ENCODE data around the gene CWH43. TPM values are rescaled to one million over a fixed set of nuclear protein-coding genes. Genes with fewer than 3 reads are reported as not detected.
"Not testable (repeated sequence)": the region's sequence is repeated elsewhere in the genome, so short reads cannot be mapped to it uniquely, and the experiment has no call there.

CWH43 gene
- total and polyA plus RNA-seq, 9 donors, result 0.18 to 0.64 TPM; not detected in 7

- Histone ChIP-seq H3K27ac (ENCODE audit: low read length) (no peak overlapping the region), H3K4me1 (ENCODE audit: control insufficient read depth, insufficient read depth, low read length) (no peaks in the 10 kb centered on the region), H3K4me3 (ENCODE audit: low read length) (no peak overlapping the region), H3K9me3 (replicated peaks; ENCODE audit: control insufficient read depth, low read depth, low read length) (peaks cover 2% of the 10 kb centered on the region), H3K36me3 (ENCODE audit: control insufficient read depth, insufficient read depth, low read length) (no peaks in the 10 kb centered on the region), H3K27me3 (ENCODE audit: control insufficient read depth, insufficient read depth, low read length) (no peaks in the 10 kb centered on the region)
- no peak for DNase-seq
- WGBS (ENCODE audit: insufficient coverage), result 80% methylated on average over 1 of the region's 6 CpGs
Measured at GRCh38 chr4:48998440-48998839, 12.4 kb downstream of the CWH43 start.

- H3K36me3 ChIP-seq (ENCODE audit: control insufficient read depth, insufficient read depth, low read length), result no peaks in the 10 kb centered on the region
- no peaks in the 10 kb centered on the region for H3K4me1 ChIP-seq (ENCODE audit: control insufficient read depth, insufficient read depth, low read length)
- H3K27ac ChIP-seq (ENCODE audit: low read length), result no peak overlapping the region
- H3K9me3 ChIP-seq (replicated peaks; ENCODE audit: control insufficient read depth, low read depth, low read length), result peaks cover 2% of the 10 kb centered on the region
- H3K4me3 ChIP-seq (ENCODE audit: low read length), result no peak overlapping the region
- no peaks in the 10 kb centered on the region for H3K27me3 ChIP-seq (ENCODE audit: control insufficient read depth, insufficient read depth, low read length)
- DNase-seq, result no peak
Measured at GRCh38 chr4:49000806-49001205, 14.7 kb downstream of the CWH43 start.

GRCh38 chr4:49002931-49003330 is 16.9 kb downstream of the CWH43 start:
- DNase-seq, result no peak
- no peaks in the 10 kb centered on the region for H3K36me3 ChIP-seq (ENCODE audit: control insufficient read depth, insufficient read depth, low read length)
- H3K4me3 ChIP-seq (ENCODE audit: low read length), result no peak overlapping the region
- H3K4me1 ChIP-seq (ENCODE audit: control insufficient read depth, insufficient read depth, low read length), result no peaks in the 10 kb centered on the region
- H3K27ac ChIP-seq (ENCODE audit: low read length), result no peak overlapping the region
- no peaks in the 10 kb centered on the region for H3K27me3 ChIP-seq (ENCODE audit: control insufficient read depth, insufficient read depth, low read length)
- peaks cover 2% of the 10 kb centered on the region for H3K9me3 ChIP-seq (replicated peaks; ENCODE audit: control insufficient read depth, low read depth, low read length)

- Histone ChIP-seq H3K4me3 (ENCODE audit: low read length) (no peak overlapping the region), H3K27me3 (ENCODE audit: control insufficient read depth, insufficient read depth, low read length) (no peaks in the 10 kb centered on the region), H3K36me3 (ENCODE audit: control insufficient read depth, insufficient read depth, low read length) (no peaks in the 10 kb centered on the region), H3K9me3 (replicated peaks; ENCODE audit: control insufficient read depth, low read depth, low read length) (peaks cover 22% of the 10 kb centered on the region), H3K27ac (ENCODE audit: low read length) (no peak overlapping the region), H3K4me1 (ENCODE audit: control insufficient read depth, insufficient read depth, low read length) (no peaks in the 10 kb centered on the region)
- WGBS (ENCODE audit: insufficient coverage), result no CpG with 5 or more reads among the region's 2 CpGs
- no peak for DNase-seq
Measured at GRCh38 chr4:49018718-49019295, 32.7 kb downstream of the CWH43 start.

GRCh38 chr4:49032440-49033161 is 46.5 kb downstream of the CWH43 start:
- peaks cover 31% of the 10 kb centered on the region for H3K9me3 ChIP-seq (replicated peaks; ENCODE audit: control insufficient read depth, low read depth, low read length)
- DNase-seq, result no peak
- H3K36me3 ChIP-seq (ENCODE audit: control insufficient read depth, insufficient read depth, low read length), result no peaks in the 10 kb centered on the region
- no peak overlapping the region for H3K27ac ChIP-seq (ENCODE audit: low read length)
- 30% methylated on average over 3 of the region's 11 CpGs for WGBS (ENCODE audit: insufficient coverage)
- H3K27me3 ChIP-seq (ENCODE audit: control insufficient read depth, insufficient read depth, low read length), result no peaks in the 10 kb centered on the region
- H3K4me1 ChIP-seq (ENCODE audit: control insufficient read depth, insufficient read depth, low read length), result no peaks in the 10 kb centered on the region
- H3K4me3 ChIP-seq (ENCODE audit: low read length), result no peak overlapping the region

GRCh38 chr4:49036528-49036927 is 50.5 kb downstream of the CWH43 start:
- Histone ChIP-seq H3K4me1 (ENCODE audit: control insufficient read depth, insufficient read depth, low read length) (no peaks in the 10 kb centered on the region), H3K27me3 (ENCODE audit: control insufficient read depth, insufficient read depth, low read length) (no peaks in the 10 kb centered on the region), H3K27ac (ENCODE audit: low read length) (no peak overlapping the region), H3K36me3 (ENCODE audit: control insufficient read depth, insufficient read depth, low read length) (no peaks in the 10 kb centered on the region), H3K9me3 (replicated peaks; ENCODE audit: control insufficient read depth, low read depth, low read length) (peaks cover 24% of the 10 kb centered on the region), H3K4me3 (ENCODE audit: low read length) (no peak overlapping the region)
- whole genome bisulfite sequencing (ENCODE audit: insufficient coverage), result no CpG with 5 or more reads among the region's 3 CpGs
- no peak for DNase-seq

GRCh38 chr4:49044270-49044669 is 58.2 kb downstream of the CWH43 start:
- no peaks in the 10 kb centered on the region for H3K4me1 ChIP-seq (ENCODE audit: control insufficient read depth, insufficient read depth, low read length)
- WGBS (ENCODE audit: insufficient coverage), result 42% methylated on average over 2 of the region's 3 CpGs
- no peak overlapping the region for H3K27ac ChIP-seq (ENCODE audit: low read length)
- H3K4me3 ChIP-seq (ENCODE audit: low read length), result no peak overlapping the region
- no peaks in the 10 kb centered on the region for H3K36me3 ChIP-seq (ENCODE audit: control insufficient read depth, insufficient read depth, low read length)
- H3K27me3 ChIP-seq (ENCODE audit: control insufficient read depth, insufficient read depth, low read length), result no peaks in the 10 kb centered on the region
- H3K9me3 ChIP-seq (replicated peaks; ENCODE audit: control insufficient read depth, low read depth, low read length), result peaks cover 36% of the 10 kb centered on the region
- no peak for DNase-seq

- Histone ChIP-seq H3K4me3 (ENCODE audit: low read length) (no peak overlapping the region), H3K4me1 (ENCODE audit: control insufficient read depth, insufficient read depth, low read length) (no peaks in the 10 kb centered on the region), H3K9me3 (replicated peaks; ENCODE audit: control insufficient read depth, low read depth, low read length) (peaks cover 29% of the 10 kb centered on the region), H3K27ac (ENCODE audit: low read length) (no peak overlapping the region), H3K36me3 (ENCODE audit: control insufficient read depth, insufficient read depth, low read length) (no peaks in the 10 kb centered on the region), H3K27me3 (ENCODE audit: control insufficient read depth, insufficient read depth, low read length) (no peaks in the 10 kb centered on the region)
- DNase-seq, result no peak
Measured at GRCh38 chr4:49058306-49058705, 72.2 kb downstream of the CWH43 start.

- no peaks in the 10 kb centered on the region for H3K4me1 ChIP-seq (ENCODE audit: control insufficient read depth, insufficient read depth, low read length)
- WGBS (ENCODE audit: insufficient coverage), result 0% methylated on average over 1 of the region's 2 CpGs
- peaks cover 38% of the 10 kb centered on the region for H3K9me3 ChIP-seq (replicated peaks; ENCODE audit: control insufficient read depth, low read depth, low read length)
- no peaks in the 10 kb centered on the region for H3K36me3 ChIP-seq (ENCODE audit: control insufficient read depth, insufficient read depth, low read length)
- no peaks in the 10 kb centered on the region for H3K27me3 ChIP-seq (ENCODE audit: control insufficient read depth, insufficient read depth, low read length)
- H3K27ac ChIP-seq (ENCODE audit: low read length), result no peak overlapping the region
- H3K4me3 ChIP-seq (ENCODE audit: low read length), result no peak overlapping the region
- no peak for DNase-seq
Measured at GRCh38 chr4:49063670-49064069, 77.6 kb downstream of the CWH43 start.

- WGBS (ENCODE audit: insufficient coverage), result 69% methylated on average over 3 of the region's 11 CpGs
- DNase-seq; H3K27me3 ChIP-seq (ENCODE audit: control insufficient read depth, insufficient read depth, low read length); H3K4me1 ChIP-seq (ENCODE audit: control insufficient read depth, insufficient read depth, low read length); H3K36me3 ChIP-seq (ENCODE audit: control insufficient read depth, insufficient read depth, low read length); H3K9me3 ChIP-seq (replicated peaks; ENCODE audit: control insufficient read depth, low read depth, low read length); H3K4me3 ChIP-seq (ENCODE audit: low read length); H3K27ac ChIP-seq (ENCODE audit: low read length): not testable (repeated sequence)
Measured at GRCh38 chr4:49072196-49072595, 86.1 kb downstream of the CWH43 start.

GRCh38 chr4:49091883-49092282 is 105.8 kb downstream of the CWH43 start:
- H3K27me3 ChIP-seq (ENCODE audit: control insufficient read depth, insufficient read depth, low read length); H3K4me3 ChIP-seq (ENCODE audit: low read length); H3K4me1 ChIP-seq (ENCODE audit: control insufficient read depth, insufficient read depth, low read length); H3K36me3 ChIP-seq (ENCODE audit: control insufficient read depth, insufficient read depth, low read length); H3K27ac ChIP-seq (ENCODE audit: low read length); DNase-seq: not testable (repeated sequence)
- 68% methylated on average over 7 of the region's 7 CpGs for WGBS (ENCODE audit: insufficient coverage)
- H3K9me3 ChIP-seq (replicated peaks; ENCODE audit: control insufficient read depth, low read depth, low read length), result peaks cover 32% of the 10 kb centered on the region

Measured in muscle of leg (tissue), 11 donors.